Osteoblast (primary cell): Measurements from ENCODE around the gene DTL. TPM values are rescaled to one million over a fixed set of nuclear protein-coding genes. Genes with fewer than 3 reads are reported as not detected.

Source experiments
- DNase-seq: peaks from one replicate; pipeline ENCODE4 v3.0.0; 2011; ENCODE audit warnings: low spot score, mixed read lengths; ENCODE audit not compliant: insufficient read length; ENCODE audit errors: missing footprints
- H2AFZ ChIP-seq: 2 replicates; pipeline ENCODE4 v1.6.0; 2011; ENCODE audit warnings: mild to moderate bottlenecking, low read length
- H3K27ac ChIP-seq: 2 replicates; pipeline ENCODE4 v1.5.1; 2011; ENCODE audit warnings: mild to moderate bottlenecking, low read depth, low read length, moderate library complexity
- H3K27me3 ChIP-seq: 2 replicates; pipeline ENCODE4 v1.6.0; 2012; ENCODE audit warnings: mild to moderate bottlenecking, control low read depth, inconsistent platforms, low read length, moderate library complexity; ENCODE audit not compliant: insufficient read depth
- H3K36me3 ChIP-seq: 2 replicates; pipeline ENCODE4 v1.5.1; 2011; ENCODE audit warnings: mild to moderate bottlenecking, low read length, control low read depth, moderate library complexity; ENCODE audit not compliant: insufficient read depth
- H3K4me1 ChIP-seq: 2 replicates; pipeline ENCODE4 v1.5.1; 2011; ENCODE audit warnings: mild to moderate bottlenecking, low read length, control low read depth, moderate library complexity; ENCODE audit not compliant: insufficient read depth
- H3K4me2 ChIP-seq: 2 replicates; pipeline ENCODE4 v1.6.0; 2011; ENCODE audit warnings: mild to moderate bottlenecking, low read length; ENCODE audit not compliant: insufficient read depth
- H3K4me3 ChIP-seq: fragments of 200-600 bp; sonication (generic); 3 replicates; pipeline ENCODE4 v1.5.1; 2012; ENCODE audit warnings: mild to moderate bottlenecking, low read length, inconsistent platforms; ENCODE audit not compliant: insufficient read depth
- H3K79me2 ChIP-seq: 2 replicates; pipeline ENCODE4 v1.6.0; 2012; ENCODE audit warnings: mild to moderate bottlenecking, low read length, control low read depth, inconsistent platforms; ENCODE audit not compliant: insufficient read depth
- H3K9me3 ChIP-seq: 2 replicates; pipeline ENCODE4 v1.5.1; 2011; ENCODE audit warnings: low read depth, low read length, control low read depth
- H4K20me1 ChIP-seq: 2 replicates; pipeline ENCODE4 v1.6.0; 2012; ENCODE audit warnings: mild to moderate bottlenecking, low read length, control low read depth; ENCODE audit not compliant: insufficient read depth
- CTCF ChIP-seq: IDR thresholded peaks from 2 replicates; pipeline ENCODE4 v1.5.1; 2011; ENCODE audit warnings: mild to moderate bottlenecking, low read depth, low read length, moderate library complexity; ENCODE audit errors: extremely low read depth
- small RNA-seq: library from RNA; depleted of rRNA; stranded (forward); fragments of <200 nt; gene quantifications from one replicate; pipeline ENCODE3, GENCODE V24; 2012
- total RNA-seq: library from RNA; depleted of rRNA; stranded (reverse); fragments of >200 nt; gene quantifications from 2 replicates; pipeline ENCODE4 v1.2.3, GENCODE V29; 2012

DTL gene
- total RNA-seq, 1 donor = 2.9 TPM

GRCh38 chr1:212153635-212154034 is 118.1 kb downstream of the DTL start:
- H4K20me1 ChIP-seq = no peaks in the 10 kb centered on the region

More at GRCh38 chr1:212153635-212154034, 118.1 kb downstream of the DTL start:
- Histone ChIP-seq H2AFZ (no peak overlapping the region), H3K4me1 (no peaks in the 10 kb centered on the region), H3K79me2 (no peaks in the 10 kb centered on the region), H3K4me2 (no peak overlapping the region), H3K36me3 (no peaks in the 10 kb centered on the region), H3K9me3 (no peaks in the 10 kb centered on the region), H3K27ac (no peak overlapping the region), H3K27me3 (no peaks in the 10 kb centered on the region), H3K4me3 (no peak overlapping the region)
- no peak for TF ChIP-seq CTCF
- DNase-seq = no peak

Small RNA genes lying within 50 kb of the gene (small RNA-seq; reads per million reads assigned to genes)
- gene MIR3122 (not detected), gene RF00568 (not detected), gene RN7SKP98 (not detected)

Other genes with a start within 250 kb of the DTL start
- 43.4 and 60.4 TPM in 2 replicates for gene LPGAT1, start 205.0 kb upstream of the DTL start, total RNA-seq
- gene INTS7, start 191 bp upstream of the DTL start, total RNA-seq = 20.3 and 21.5 TPM in 2 replicates
- gene PPP2R5A, start 249.7 kb downstream of the DTL start, total RNA-seq = 21.4 and 24.8 TPM in 2 replicates